Measurements from ENCODE around the gene ZNF844.

DNA sequence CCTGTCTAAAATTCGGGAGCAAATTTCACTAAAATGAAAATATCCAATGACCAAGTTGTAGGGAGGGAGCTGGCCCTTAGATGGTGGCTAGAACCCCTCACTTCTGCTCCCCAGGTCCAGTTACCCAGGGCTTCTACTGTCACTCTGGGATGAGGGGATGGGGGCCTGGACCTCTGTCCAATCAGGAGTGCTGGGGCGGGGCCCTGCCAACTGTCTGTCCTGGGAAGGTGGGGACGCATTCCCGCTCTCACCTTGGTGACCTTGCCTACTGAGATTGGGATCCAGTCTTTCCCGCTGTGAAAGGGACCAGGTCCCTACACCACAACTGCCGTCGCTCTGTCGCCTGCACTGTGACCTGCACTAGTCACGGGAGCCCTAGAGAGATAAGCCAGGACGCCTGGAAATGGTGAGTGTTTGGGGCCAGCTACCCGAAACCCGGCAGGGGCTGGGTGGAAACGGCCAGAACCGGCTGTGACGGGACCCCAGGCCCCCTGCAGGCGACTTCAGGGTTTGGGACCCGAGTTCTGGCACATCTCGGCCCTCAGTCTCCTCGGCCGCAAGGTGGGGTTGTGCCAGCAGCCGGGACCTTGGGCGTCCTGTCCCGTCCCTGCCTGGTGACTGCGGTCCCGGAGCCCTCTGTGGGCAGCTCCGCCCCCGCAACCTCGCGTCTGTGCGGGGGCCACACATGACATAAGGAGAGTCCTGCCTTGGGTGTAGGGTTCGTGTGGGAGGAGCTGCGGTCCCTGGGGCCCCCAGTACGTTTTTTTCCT lies 52.9 kb downstream of the ZNF844 start:
- no peak for TF ChIP-seq EZH2phosphoT487 (IDR thresholded peaks at IDR 0.05; ENCODE audit: borderline replicate concordance, low read length)
- TF ChIP-seq, protein P1, sequence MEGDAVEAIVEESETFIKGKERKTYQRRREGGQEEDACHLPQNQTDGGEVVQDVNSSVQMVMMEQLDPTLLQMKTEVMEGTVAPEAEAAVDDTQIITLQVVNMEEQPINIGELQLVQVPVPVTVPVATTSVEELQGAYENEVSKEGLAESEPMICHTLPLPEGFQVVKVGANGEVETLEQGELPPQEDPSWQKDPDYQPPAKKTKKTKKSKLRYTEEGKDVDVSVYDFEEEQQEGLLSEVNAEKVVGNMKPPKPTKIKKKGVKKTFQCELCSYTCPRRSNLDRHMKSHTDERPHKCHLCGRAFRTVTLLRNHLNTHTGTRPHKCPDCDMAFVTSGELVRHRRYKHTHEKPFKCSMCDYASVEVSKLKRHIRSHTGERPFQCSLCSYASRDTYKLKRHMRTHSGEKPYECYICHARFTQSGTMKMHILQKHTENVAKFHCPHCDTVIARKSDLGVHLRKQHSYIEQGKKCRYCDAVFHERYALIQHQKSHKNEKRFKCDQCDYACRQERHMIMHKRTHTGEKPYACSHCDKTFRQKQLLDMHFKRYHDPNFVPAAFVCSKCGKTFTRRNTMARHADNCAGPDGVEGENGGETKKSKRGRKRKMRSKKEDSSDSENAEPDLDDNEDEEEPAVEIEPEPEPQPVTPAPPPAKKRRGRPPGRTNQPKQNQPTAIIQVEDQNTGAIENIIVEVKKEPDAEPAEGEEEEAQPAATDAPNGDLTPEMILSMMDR (IDR thresholded peaks at IDR 0.05; ENCODE audit: low read depth, low read length, poor library complexity, severe bottlenecking) = no peak
